Mesendoderm (in vitro differentiated cells): ENCODE data around the gene UTP14C.
"Not testable (repeated sequence)": the region's sequence is repeated elsewhere in the genome, so short reads cannot be mapped to it uniquely, and the experiment has no call there.

Source experiments
- DNase-seq: peaks from one replicate; pipeline ENCODE4 v3.0.0; 2013
- H2AK5ac ChIP-seq: 2 replicates; pipeline ENCODE4 v1.6.1; 2013; ENCODE audit warnings: low read length, inconsistent platforms
- H2BK120ac ChIP-seq: 2 replicates; pipeline ENCODE4 v1.6.1; 2013; ENCODE audit warnings: low read depth, mild to moderate bottlenecking, low read length, moderate library complexity, mixed read lengths
- H2BK15ac ChIP-seq: replicated peaks from 2 replicates; pipeline ENCODE4 v1.6.1; 2013; ENCODE audit warnings: low read depth, mild to moderate bottlenecking, moderate library complexity
- H2BK5ac ChIP-seq: 2 replicates; pipeline ENCODE4 v1.6.1; 2013; ENCODE audit warnings: low read length, inconsistent platforms
- H3K18ac ChIP-seq: 2 replicates; pipeline ENCODE4 v1.6.1; 2013; ENCODE audit warnings: mild to moderate bottlenecking, low read length, mixed read lengths
- H3K23ac ChIP-seq: one replicate; pipeline ENCODE4 v1.6.1; 2013; ENCODE audit warnings: low read length
- H3K27ac ChIP-seq: 2 replicates; pipeline ENCODE4 v1.5.1; 2013; ENCODE audit warnings: low read depth, mild to moderate bottlenecking, inconsistent platforms, low read length, moderate library complexity
- H3K27me3 ChIP-seq: 2 replicates; pipeline ENCODE4 v1.6.1; 2013; ENCODE audit warnings: low read length, control low read depth, mild to moderate bottlenecking, inconsistent platforms; ENCODE audit not compliant: insufficient read depth, poor library complexity
- H3K36me3 ChIP-seq: 2 replicates; pipeline ENCODE4 v1.6.1; 2013; ENCODE audit warnings: low read length, inconsistent platforms; ENCODE audit not compliant: control insufficient read depth, insufficient read depth
- H3K4ac ChIP-seq: one replicate; pipeline ENCODE4 v1.6.1; 2013; ENCODE audit warnings: low read depth, mild to moderate bottlenecking, low read length, moderate library complexity
- H3K4me1 ChIP-seq: 2 replicates; pipeline ENCODE4 v1.6.1; 2013; ENCODE audit warnings: low read depth, low read length, inconsistent platforms; ENCODE audit not compliant: control insufficient read depth
- H3K4me2 ChIP-seq: 2 replicates; pipeline ENCODE4 v1.6.1; 2013; ENCODE audit warnings: low read length
- H3K4me3 ChIP-seq: 2 replicates; pipeline ENCODE4 v1.5.1; 2013; ENCODE audit warnings: mild to moderate bottlenecking, low read length
- H3K56ac ChIP-seq: one replicate; pipeline ENCODE4 v1.6.1; 2013; ENCODE audit warnings: low read length
- H3K79me1 ChIP-seq: 2 replicates; pipeline ENCODE4 v1.6.1; 2013; ENCODE audit warnings: low read length, inconsistent platforms
- H3K79me2 ChIP-seq: 2 replicates; pipeline ENCODE4 v1.6.1; 2013; ENCODE audit warnings: mild to moderate bottlenecking, low read length; ENCODE audit not compliant: control insufficient read depth, insufficient read depth
- H3K9ac ChIP-seq: 2 replicates; pipeline ENCODE4 v1.6.1; 2013; ENCODE audit warnings: low read length, inconsistent platforms
- H4K5ac ChIP-seq: one replicate; pipeline ENCODE4 v1.6.1; 2013; ENCODE audit warnings: low read length
- H4K8ac ChIP-seq: one replicate; pipeline ENCODE4 v1.6.1; 2013; ENCODE audit warnings: low read depth, mild to moderate bottlenecking, control low read depth, low read length, moderate library complexity
- WGBS: extraction: QIAGEN DNeasy Blood & Tissue Kit; methylation state at CpG from one replicate; pipeline ENCODE4 v1.1.7; 2013; ENCODE audit warnings: low lambda C conversion rate, missing lambda C conversion rate; ENCODE audit not compliant: insufficient coverage; ENCODE audit errors: extremely low coverage; 5-methylcytosine and 5-hydroxymethylcytosine counted together

The UTP14C gene

DNA sequence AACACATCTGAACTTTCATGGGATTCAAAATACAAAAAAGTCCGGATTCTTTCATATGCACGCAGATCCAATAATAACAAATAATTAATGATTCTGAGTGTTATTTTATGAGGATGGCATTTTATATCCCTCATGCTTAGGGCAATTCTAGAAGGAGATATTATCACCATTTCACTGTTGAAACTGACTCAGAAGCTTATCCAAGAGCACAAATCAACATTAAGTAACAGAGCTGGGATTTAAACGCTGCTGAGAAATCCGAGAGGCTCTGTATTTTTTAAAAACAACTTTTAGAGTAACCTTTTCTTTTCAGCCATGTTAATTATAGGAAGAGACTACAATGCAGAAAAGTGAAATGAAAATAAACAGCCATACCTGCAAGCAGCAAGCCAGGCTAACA lies 43.6 kb upstream of the UTP14C start:
- H3K79me1 ChIP-seq: no peaks in the 10 kb centered on the region
- no peak overlapping the region for H3K9ac ChIP-seq
- H2BK5ac ChIP-seq: no peak overlapping the region
- no peak overlapping the region for H2BK120ac ChIP-seq
- no peak overlapping the region for H3K18ac ChIP-seq
- H3K4me2 ChIP-seq: no peak overlapping the region
- no peak overlapping the region for H3K4ac ChIP-seq
- no peaks in the 10 kb centered on the region for H3K79me2 ChIP-seq
- no peak overlapping the region for H3K23ac ChIP-seq
- no peak overlapping the region for H4K5ac ChIP-seq
- H3K4me1 ChIP-seq: peaks cover 5% of the 10 kb centered on the region
- H3K27ac ChIP-seq: no peak overlapping the region
- no peak overlapping the region for H2BK15ac ChIP-seq
- H2AK5ac ChIP-seq: no peak overlapping the region
- H3K27me3 ChIP-seq: no peaks in the 10 kb centered on the region
- H3K36me3 ChIP-seq: no peaks in the 10 kb centered on the region
- H4K8ac ChIP-seq: no peak overlapping the region
- H3K4me3 ChIP-seq: no peak overlapping the region
- H3K56ac ChIP-seq: peak overlapping the region; percentile 9
- WGBS: no CpG with 5 or more reads among the region's 4 CpGs
- no peak for DNase-seq

DNA sequence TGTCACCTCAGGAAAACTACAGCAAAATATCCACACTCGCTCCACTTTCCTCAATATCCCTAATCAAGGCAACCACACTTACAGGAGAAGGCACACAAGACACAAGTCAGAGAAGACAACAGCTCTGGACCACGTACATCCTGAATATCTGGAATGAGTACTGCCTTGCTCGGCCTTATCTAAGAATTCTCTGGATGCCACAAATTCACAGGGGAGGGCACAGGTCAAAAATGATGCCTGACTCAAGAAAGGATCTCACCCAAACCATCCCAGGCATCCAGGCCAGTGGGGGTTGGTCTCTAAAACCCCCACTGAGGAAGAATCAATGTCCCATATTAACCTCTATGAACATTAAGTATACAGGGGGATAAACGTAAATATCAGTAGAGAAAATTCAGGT lies 43.1 kb upstream of the UTP14C start:
- H3K4me1 ChIP-seq: peaks cover 5% of the 10 kb centered on the region
- no peak overlapping the region for H3K23ac ChIP-seq
- no peak overlapping the region for H2BK15ac ChIP-seq
- no peak overlapping the region for H4K5ac ChIP-seq
- no peaks in the 10 kb centered on the region for H3K79me2 ChIP-seq
- H3K9ac ChIP-seq: no peak overlapping the region
- H2AK5ac ChIP-seq: no peak overlapping the region
- no CpG with 5 or more reads among the region's 4 CpGs for WGBS
- no peaks in the 10 kb centered on the region for H3K36me3 ChIP-seq
- H3K4me2 ChIP-seq: no peak overlapping the region
- H3K4me3 ChIP-seq: no peak overlapping the region
- H3K79me1 ChIP-seq: no peaks in the 10 kb centered on the region
- peak overlapping the region; percentile 9 for H3K56ac ChIP-seq
- no peak overlapping the region for H3K18ac ChIP-seq
- H3K27ac ChIP-seq: no peak overlapping the region
- DNase-seq: peak; percentile 90
- H3K4ac ChIP-seq: peak overlapping the region; percentile 36
- no peak overlapping the region for H4K8ac ChIP-seq
- H2BK120ac ChIP-seq: no peak overlapping the region
- H2BK5ac ChIP-seq: no peak overlapping the region
- no peaks in the 10 kb centered on the region for H3K27me3 ChIP-seq

DNA sequence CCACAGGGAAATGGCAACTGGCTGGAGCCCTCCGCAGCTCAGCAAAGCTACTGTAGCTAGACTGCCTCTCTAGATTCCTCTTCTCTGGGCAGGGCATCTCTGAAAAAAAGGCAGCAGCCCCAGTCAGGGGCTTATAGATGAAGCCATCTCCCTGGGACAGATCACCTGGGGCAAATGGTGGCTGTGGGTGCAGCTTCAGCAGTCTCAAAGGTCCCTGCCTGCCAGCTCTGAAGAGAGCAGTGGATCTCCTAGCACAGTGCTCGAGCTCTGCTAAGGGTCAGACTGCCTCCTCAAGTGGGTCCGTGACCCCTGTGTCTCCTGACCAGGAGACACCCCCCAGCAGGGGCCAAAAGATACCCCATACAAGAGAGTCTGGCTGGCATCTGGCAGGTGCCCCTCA lies 41.2 kb upstream of the UTP14C start:
- H3K79me2 ChIP-seq, H3K18ac ChIP-seq, H3K79me1 ChIP-seq, H4K5ac ChIP-seq, H2BK5ac ChIP-seq, H3K23ac ChIP-seq, H2AK5ac ChIP-seq, H3K4ac ChIP-seq, H3K9ac ChIP-seq, H3K4me1 ChIP-seq, H3K27ac ChIP-seq, H2BK15ac ChIP-seq, H2BK120ac ChIP-seq, H3K4me2 ChIP-seq, H3K27me3 ChIP-seq, H3K4me3 ChIP-seq, H3K56ac ChIP-seq, DNase-seq, H3K36me3 ChIP-seq, H4K8ac ChIP-seq: not testable (repeated sequence)
- WGBS: no CpG with 5 or more reads among the region's 3 CpGs

DNA sequence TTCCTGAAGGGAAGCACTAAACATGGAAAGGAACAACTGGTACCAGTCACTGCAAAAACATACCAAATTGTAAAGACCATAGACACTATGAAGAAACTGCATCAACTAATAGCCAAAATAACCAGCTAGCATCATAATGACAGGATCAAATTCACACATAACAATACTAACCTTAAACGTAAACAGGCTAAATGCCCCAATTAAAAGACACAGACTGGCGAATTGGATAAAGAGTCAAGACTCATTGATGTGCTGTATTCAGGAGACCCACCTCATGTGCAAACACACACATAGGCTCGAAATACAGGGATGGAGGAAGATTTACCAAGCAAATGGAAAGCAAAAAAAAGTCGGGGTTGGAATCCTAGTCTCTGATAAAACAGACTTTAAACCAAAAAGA lies 39.6 kb upstream of the UTP14C start:
- H3K4me3 ChIP-seq, H3K36me3 ChIP-seq, H3K4me2 ChIP-seq, H2BK120ac ChIP-seq, H3K4me1 ChIP-seq, H2AK5ac ChIP-seq, DNase-seq, H2BK5ac ChIP-seq, H2BK15ac ChIP-seq, H3K79me2 ChIP-seq, H3K56ac ChIP-seq, H3K23ac ChIP-seq, H3K27ac ChIP-seq, H3K79me1 ChIP-seq, H3K9ac ChIP-seq, H4K5ac ChIP-seq, H3K27me3 ChIP-seq, H3K18ac ChIP-seq, H3K4ac ChIP-seq, H4K8ac ChIP-seq: not testable (repeated sequence)
- WGBS: no CpG with 5 or more reads among the region's 4 CpGs

DNA sequence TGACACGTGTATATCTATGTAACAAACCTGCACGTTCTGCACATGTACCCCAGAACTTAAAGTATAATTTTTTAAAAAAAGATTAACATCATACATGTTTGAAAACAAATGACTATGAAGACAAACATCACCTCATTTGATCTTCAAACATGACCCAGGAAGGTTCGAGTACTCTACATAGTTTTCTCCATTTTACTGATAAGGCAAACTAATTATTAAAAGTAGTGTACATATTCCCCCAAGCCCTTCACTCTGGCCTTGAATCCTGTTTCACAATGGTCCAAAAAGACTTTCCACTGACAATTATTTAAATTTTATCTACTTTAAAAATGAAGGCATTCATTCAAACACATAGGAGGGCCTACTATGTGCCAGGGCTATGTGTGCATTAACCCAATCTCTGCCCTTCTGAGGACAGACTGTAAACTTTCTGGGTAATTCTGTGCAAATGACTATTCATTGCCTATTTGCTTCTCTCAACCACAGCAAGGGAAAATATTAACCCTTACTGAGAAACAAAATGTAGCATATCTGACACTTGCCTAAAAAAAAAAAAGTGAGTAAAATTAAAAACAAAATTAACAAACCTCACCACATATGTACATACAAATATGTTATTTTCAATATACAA lies 35.4 kb upstream of the UTP14C start:
- Histone ChIP-seq H3K27me3 (no peaks in the 10 kb centered on the region), H3K4me3 (no peak overlapping the region), H3K23ac (no peak overlapping the region), H3K36me3 (no peaks in the 10 kb centered on the region), H4K5ac (no peak overlapping the region), H3K56ac (no peak overlapping the region), H3K4me2 (no peak overlapping the region), H4K8ac (no peak overlapping the region), H2BK120ac (no peak overlapping the region), H3K27ac (no peak overlapping the region), H3K79me1 (no peaks in the 10 kb centered on the region), H3K18ac (no peak overlapping the region), H3K4ac (no peak overlapping the region), H3K4me1 (no peaks in the 10 kb centered on the region), H2BK5ac (no peak overlapping the region), H3K9ac (no peak overlapping the region), H3K79me2 (no peaks in the 10 kb centered on the region), H2BK15ac (no peak overlapping the region), H2AK5ac (no peak overlapping the region)
- no peak for DNase-seq
- no CpG with 5 or more reads among the region's 3 CpGs for WGBS

DNA sequence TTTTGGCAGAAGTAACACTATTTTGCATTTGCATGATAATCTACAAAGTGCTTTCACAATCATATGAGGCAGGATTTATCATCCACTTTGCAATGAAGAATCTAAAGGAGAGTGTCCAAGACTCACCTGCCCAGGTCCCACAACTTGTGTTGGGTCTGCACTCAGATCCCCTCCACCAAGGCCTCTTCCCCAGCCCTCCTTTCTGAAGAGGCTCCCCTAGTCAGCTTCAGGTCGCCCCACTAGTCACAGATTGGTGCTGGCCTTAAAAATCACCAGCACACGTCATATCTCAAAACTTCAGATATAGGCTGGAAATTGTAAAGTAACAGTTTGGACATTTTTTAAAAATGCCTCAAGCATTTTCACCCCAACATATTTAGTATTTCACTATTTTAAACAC lies 30.8 kb upstream of the UTP14C start:
- no peak overlapping the region for H2BK5ac ChIP-seq
- H2AK5ac ChIP-seq: no peak overlapping the region
- no peak overlapping the region for H3K23ac ChIP-seq
- WGBS: no CpG with 5 or more reads among the region's 2 CpGs
- H3K9ac ChIP-seq: no peak overlapping the region
- no peaks in the 10 kb centered on the region for H3K36me3 ChIP-seq
- H2BK120ac ChIP-seq: no peak overlapping the region
- H2BK15ac ChIP-seq: no peak overlapping the region
- no peak overlapping the region for H3K18ac ChIP-seq
- no peaks in the 10 kb centered on the region for H3K27me3 ChIP-seq
- DNase-seq: no peak
- no peaks in the 10 kb centered on the region for H3K79me2 ChIP-seq
- no peak overlapping the region for H3K4me2 ChIP-seq
- H3K4ac ChIP-seq: no peak overlapping the region
- peaks cover 12% of the 10 kb centered on the region for H3K4me1 ChIP-seq
- no peaks in the 10 kb centered on the region for H3K79me1 ChIP-seq
- H3K27ac ChIP-seq: no peak overlapping the region
- no peak overlapping the region for H4K8ac ChIP-seq
- H3K4me3 ChIP-seq: no peak overlapping the region
- no peak overlapping the region for H3K56ac ChIP-seq
- no peak overlapping the region for H4K5ac ChIP-seq
